D721Med (cell line): ENCODE measurements around the gene ZNRF3.
"Not testable (repeated sequence)": the region's sequence is repeated elsewhere in the genome, so short reads cannot be mapped to it uniquely, and the experiment has no call there.

Experiments used
- DNase-seq: peaks from one replicate; pipeline ENCODE4 v3.0.0; 2011; ENCODE audit warnings: low spot score; ENCODE audit not compliant: insufficient read length
- FAIRE-seq: peaks from 2 replicates; lab custom pipeline; 2011; peaks lifted over from hg19 to GRCh38; lab: Jason Lieb, UNC
- CTCF ChIP-seq: IDR thresholded peaks from 2 replicates; pipeline ENCODE4 v1.5.1; 2012; ENCODE audit warnings: mild to moderate bottlenecking, control low read depth; ENCODE audit not compliant: insufficient read depth; ENCODE audit errors: missing control alignments

ZNRF3 gene

GRCh38 chr22:29002603-29003002 is 119.2 kb downstream of the ZNRF3 start:
- DNase-seq, result no peak
- FAIRE-seq, result no peak
- TF ChIP-seq CTCF, result no peak

- FAIRE-seq (no peak), DNase-seq (no peak)
- no peak for TF ChIP-seq CTCF
These were observed 120.2 kb downstream of the ZNRF3 start for GRCh38 chr22:29003552-29003951.

GRCh38 chr22:29003975-29004646 is 120.7 kb downstream of the ZNRF3 start:
- DNase-seq (no peak), FAIRE-seq (no peak)
- no peak for TF ChIP-seq CTCF

- no peak for TF ChIP-seq CTCF
- DNase-seq, result no peak
- FAIRE-seq, result no peak
These were observed 121.4 kb downstream of the ZNRF3 start for GRCh38 chr22:29004647-29005371.

- not testable (repeated sequence) for DNase-seq, FAIRE-seq
These were observed 122.4 kb downstream of the ZNRF3 start for GRCh38 chr22:29005754-29006153.

- DNase-seq (no peak), FAIRE-seq (no peak)
- TF ChIP-seq CTCF, result no peak
These were observed 123.0 kb downstream of the ZNRF3 start for GRCh38 chr22:29006346-29006745.

GRCh38 chr22:29009148-29009547 is 125.8 kb downstream of the ZNRF3 start:
- DNase-seq, result no peak
- TF ChIP-seq CTCF, result no peak
- no peak for FAIRE-seq
